GM19455 (cell line): Measurements from ENCODE around the gene CRB2.

Experiments used
- ATAC-seq: cut with Tn5 transposase; IDR thresholded peaks from one replicate; pipeline ENCODE4 v1.9.1; 2021; ENCODE audit not compliant: unreplicated experiment

Gene CRB2

DNA sequence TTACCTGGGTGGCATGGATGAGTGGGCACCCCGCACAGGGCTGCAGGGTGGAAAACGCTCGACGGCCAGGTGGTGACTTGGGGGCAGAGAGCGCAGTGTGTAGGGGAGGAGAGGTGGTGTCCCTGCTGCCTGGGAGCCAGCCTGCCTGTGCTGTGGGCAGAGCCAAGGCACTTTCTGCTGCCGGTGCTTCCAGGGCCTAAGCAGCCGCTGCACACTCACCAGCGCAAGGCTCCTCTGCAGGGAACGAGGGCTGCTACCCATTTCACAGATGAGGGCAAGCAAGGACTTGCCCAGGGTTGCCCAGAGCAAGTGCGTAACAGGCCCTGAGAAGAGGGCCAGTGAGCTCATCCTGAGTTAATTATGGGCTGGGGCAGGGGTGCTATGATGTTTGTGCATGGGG lies 62.5 kb downstream of the CRB2 start:
- no peak for ATAC-seq

- ATAC-seq = no peak
Observed at GRCh38 chr9:123419091-123419490, 63.1 kb downstream of the CRB2 start.

GRCh38 chr9:123419721-123420591 lies 64.0 kb downstream of the CRB2 start:
- ATAC-seq = no peak

DNA sequence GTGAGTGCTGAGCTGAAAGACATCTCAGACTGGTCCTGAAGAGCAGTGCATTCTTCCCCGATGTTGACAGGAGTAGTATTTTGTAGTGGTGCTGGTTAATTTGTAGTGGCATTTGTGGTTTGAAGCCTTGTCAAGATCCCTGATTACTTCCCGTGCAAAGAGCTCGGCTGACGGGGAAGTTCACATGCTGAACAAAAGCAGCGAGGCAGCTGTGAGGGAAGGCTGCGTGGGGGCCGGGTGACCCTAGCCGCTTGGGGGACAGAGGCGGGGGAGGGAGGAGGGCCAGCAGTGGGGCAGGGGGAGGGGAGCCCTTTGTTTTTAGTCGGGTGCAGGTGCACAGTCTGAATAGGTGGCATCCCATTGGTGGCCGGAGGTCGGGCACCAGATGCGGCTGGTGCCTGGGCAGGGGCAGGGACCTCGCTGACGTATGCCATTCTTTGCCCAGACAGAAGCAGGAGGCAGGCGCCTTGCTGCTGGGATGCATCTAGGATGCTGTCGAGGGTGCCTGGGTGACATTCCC lies 64.7 kb downstream of the CRB2 start:
- ATAC-seq = no peak

- ATAC-seq = no peak
Observed at GRCh38 chr9:123421186-123421585, 65.2 kb downstream of the CRB2 start.

DNA sequence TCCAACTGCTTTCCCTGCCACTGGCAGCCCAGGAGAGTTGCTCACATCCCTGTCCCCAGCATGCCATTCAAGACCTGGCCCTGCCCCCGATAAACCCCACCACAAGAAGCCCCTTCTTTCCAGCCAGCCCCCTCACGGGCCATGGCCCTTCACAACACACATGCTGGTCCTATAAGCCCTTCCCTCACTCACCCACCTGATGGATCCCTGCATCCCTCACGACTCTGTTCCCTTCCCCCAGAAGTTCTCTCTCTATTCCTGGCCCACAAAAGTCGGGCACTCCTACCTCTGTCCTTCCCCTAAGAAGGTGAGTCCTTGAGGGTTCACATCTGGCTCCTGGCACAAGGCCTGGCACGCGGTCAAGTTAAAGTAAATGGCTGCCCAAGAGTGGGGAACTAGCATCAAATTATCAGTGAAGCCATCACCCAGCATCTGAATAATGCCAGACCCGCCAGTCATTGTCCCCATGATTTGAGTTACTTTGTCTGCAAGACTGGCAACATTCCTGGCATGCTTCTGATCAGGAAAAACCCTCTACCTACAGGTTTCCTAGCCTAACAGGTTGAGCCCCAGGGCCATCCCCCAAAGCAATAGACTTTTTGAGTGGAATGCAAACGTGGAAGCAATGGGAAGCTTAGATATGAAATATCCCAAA lies 65.9 kb downstream of the CRB2 start:
- no peak for ATAC-seq

DNA sequence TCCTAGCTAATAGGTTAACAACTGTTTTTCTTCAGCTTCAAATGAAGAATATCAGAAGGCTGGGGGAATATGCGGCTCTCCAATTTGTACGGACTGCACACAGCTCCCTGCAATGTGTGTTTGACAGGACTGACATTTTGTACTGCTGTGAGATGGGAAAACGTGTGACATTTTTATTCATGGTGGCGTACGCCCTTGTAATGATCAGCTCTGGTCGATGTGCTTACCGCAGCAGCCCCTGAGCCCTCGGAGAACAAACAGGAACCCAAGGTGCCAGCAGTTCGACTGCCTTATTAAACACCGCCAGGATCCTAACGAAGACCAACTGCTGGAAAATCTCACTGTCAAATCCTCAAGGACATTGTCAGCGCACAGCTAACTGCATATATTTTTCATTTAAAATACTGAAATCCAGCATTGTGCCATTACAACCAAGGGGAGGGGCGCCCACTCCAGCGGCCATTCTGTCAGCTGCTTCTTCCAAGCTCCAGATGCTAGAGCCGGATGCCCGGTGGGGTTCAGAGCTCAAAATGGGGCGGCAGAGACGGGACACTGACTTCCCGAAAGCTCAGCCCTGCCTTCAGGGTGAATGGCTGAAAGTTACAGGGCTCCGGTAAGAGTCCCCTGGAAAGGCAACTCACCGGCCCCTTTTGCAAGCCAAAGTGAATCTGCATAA lies 66.8 kb downstream of the CRB2 start:
- ATAC-seq = no peak

- no peak for ATAC-seq
Observed at GRCh38 chr9:123423311-123423640, 67.3 kb downstream of the CRB2 start.

- ATAC-seq = no peak
Observed at GRCh38 chr9:123424131-123424530, 68.1 kb downstream of the CRB2 start.

DNA sequence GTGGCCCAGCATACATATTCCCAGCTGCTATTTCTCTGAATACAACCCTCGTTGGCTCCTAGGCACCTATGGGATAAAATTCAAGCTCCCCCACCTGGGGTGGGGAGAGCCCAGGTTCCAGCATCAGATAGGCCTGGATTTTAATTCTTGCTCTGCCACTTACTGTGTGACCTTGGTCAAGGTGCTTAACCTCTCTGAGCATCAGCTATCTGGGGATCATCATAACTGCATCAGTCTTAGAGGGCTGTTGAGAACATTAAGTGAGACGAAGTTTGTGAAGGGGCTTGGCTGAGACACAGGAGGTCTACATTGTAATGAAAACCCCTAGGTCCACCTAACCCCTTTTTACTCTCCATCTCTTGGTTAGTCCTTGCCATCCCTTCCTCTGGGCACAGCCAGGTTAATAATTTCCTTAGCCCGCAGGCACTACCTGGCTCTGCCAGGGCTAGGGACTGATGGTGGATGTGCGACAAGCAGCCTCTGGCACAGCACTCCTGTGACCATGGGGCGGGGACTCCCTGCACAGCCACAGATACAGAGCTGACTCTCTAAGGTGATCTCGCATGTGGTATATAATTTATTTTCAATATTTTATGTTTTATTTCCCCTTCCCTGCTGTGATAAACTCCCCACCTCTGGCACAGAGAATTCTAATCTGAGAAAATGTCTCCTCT lies 68.7 kb downstream of the CRB2 start:
- no peak for ATAC-seq

DNA sequence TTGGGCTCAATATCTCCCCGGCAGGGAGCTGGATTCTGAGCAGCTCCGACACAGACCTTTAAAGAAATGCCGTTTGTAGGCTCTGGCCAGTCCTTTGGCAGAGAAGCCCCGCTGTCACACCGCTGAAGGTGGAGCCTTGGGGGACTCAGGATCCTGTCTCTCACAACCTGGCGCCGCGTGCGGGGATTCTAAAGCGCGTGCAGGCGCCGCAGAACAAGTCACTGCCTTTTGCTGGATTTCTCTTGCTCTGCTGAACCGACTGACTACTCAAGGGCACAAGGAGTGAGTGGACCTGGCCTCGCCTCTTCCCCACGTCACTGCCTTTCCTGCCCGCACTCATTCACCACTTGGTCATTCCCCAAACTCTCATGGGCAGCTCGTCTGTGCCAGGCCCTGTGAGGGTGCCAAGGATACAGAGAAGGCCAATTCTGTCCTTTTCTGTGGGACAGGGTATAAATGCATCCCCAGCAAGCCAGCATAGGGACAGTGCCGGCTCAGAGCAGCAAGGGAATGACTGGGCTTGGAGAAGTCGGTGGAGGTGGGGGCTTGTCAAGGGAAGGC lies 69.3 kb downstream of the CRB2 start:
- no peak for ATAC-seq

DNA sequence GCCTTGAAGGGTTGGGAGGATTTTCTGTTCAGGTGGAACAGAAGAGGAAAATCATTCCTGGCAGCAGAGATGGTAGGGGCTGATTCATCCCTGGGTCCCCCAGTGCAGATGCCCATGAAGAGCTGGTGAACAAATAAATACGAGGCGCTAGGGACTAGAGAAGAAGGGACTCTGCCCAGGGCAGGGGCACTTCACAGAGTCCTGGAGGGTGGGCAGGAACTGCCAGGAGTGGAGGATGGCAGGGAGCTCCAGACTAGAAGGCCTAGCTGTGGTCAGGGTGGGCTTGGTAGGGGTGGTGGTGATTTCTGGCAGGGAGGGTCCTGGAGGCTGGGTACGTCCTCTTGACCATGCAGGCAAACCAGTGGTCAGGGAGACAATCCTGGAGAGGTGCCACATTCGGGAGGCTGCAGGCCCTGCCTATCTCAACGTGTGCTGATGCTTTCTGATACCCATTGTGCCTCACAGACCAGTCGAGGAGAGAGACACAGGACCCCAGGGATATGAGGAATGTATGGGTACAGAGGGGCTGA lies 69.9 kb downstream of the CRB2 start:
- ATAC-seq = no peak

- no peak for ATAC-seq
Observed at GRCh38 chr9:123426406-123426805, 70.4 kb downstream of the CRB2 start.
